Liver (tissue), 3 donors: ENCODE results near the gene MRPL37.

Experiments
- EGR1 ChIP-seq, 2 donors: IDR thresholded peaks; 2 replicates each; pipeline ENCODE4 v1.6.1; 2016 to 2018; ENCODE audit warnings: antibody characterized with exemption in 2 of 2, low read depth in 2 of 2
- JUND ChIP-seq, 2 donors: IDR thresholded peaks; 2 replicates each; pipeline ENCODE4 v1.6.1; 2016; ENCODE audit warnings: antibody characterized with exemption in 2 of 2
- RAD21 ChIP-seq, 2 donors: IDR thresholded peaks; 2 replicates each; pipeline ENCODE4 v1.6.1; 2016; ENCODE audit warnings: antibody characterized with exemption in 2 of 2, mild to moderate bottlenecking in 2 of 2
- RXRA ChIP-seq, 2 donors: IDR thresholded peaks; 2 replicates each; pipeline ENCODE4 v1.6.1; 2017 to 2018; ENCODE audit warnings: antibody characterized with exemption in 2 of 2, mild to moderate bottlenecking in 1 of 2
- SP1 ChIP-seq: IDR thresholded peaks from 2 replicates; pipeline ENCODE4 v1.6.1; 2018; ENCODE audit warnings: antibody characterized with exemption, mild to moderate bottlenecking
- TAF1 ChIP-seq: conservative IDR thresholded peaks from 2 replicates; pipeline ENCODE4 v1.6.1; 2016; ENCODE audit warnings: antibody characterized with exemption, mild to moderate bottlenecking
- YY1 ChIP-seq: IDR thresholded peaks from 2 replicates; pipeline ENCODE4 v1.6.1; 2016; ENCODE audit warnings: antibody characterized with exemption, mild to moderate bottlenecking
- TF ChIP-seq, protein P1 (sequence below): IDR thresholded peaks from 2 replicates; pipeline ENCODE4 v1.6.1; 2016; ENCODE audit warnings: antibody characterized with exemption, mild to moderate bottlenecking
- TF ChIP-seq, protein P2 (sequence below): fragments of 150-350 bp; IDR thresholded peaks from 2 replicates; pipeline ENCODE4 v1.5.1; 2017; ENCODE audit warnings: improper control_type of control experiment, low read depth, low read length; ENCODE audit not compliant: missing input control
- TF ChIP-seq, protein P3 (sequence below): IDR thresholded peaks from 2 replicates; pipeline ENCODE4 v1.6.1; 2016; ENCODE audit warnings: antibody characterized with exemption
- TF ChIP-seq, protein P4 (sequence below): IDR thresholded peaks from 2 replicates; pipeline ENCODE4 v1.6.1; 2016; ENCODE audit warnings: antibody characterized with exemption
- donor health status: healthy.
- donor health status: healthy.

DNA sequence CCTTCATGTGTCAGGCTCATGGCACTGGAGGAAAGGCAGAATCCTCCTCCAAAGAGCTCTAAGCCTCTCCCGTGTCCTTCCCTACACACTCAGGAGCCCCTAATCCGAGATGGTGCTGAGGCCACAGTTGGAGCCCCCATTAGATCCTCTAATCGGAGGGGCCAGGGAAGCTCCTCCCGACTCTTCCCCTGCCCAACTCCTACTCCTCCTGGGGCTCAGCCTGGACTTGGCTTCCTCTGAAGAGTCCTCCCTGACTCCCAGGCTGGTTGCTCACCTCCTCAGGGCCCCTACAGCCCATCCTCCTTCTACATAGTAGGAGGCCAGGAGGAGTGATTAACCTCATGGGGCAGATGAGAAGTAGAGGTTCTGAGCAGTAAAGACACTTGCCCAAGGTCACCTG lies 25.9 kb upstream of the MRPL37 start:
- TF ChIP-seq RAD21 (IDR thresholded peaks at IDR 0.05) = no peak
- TF ChIP-seq, protein P1, sequence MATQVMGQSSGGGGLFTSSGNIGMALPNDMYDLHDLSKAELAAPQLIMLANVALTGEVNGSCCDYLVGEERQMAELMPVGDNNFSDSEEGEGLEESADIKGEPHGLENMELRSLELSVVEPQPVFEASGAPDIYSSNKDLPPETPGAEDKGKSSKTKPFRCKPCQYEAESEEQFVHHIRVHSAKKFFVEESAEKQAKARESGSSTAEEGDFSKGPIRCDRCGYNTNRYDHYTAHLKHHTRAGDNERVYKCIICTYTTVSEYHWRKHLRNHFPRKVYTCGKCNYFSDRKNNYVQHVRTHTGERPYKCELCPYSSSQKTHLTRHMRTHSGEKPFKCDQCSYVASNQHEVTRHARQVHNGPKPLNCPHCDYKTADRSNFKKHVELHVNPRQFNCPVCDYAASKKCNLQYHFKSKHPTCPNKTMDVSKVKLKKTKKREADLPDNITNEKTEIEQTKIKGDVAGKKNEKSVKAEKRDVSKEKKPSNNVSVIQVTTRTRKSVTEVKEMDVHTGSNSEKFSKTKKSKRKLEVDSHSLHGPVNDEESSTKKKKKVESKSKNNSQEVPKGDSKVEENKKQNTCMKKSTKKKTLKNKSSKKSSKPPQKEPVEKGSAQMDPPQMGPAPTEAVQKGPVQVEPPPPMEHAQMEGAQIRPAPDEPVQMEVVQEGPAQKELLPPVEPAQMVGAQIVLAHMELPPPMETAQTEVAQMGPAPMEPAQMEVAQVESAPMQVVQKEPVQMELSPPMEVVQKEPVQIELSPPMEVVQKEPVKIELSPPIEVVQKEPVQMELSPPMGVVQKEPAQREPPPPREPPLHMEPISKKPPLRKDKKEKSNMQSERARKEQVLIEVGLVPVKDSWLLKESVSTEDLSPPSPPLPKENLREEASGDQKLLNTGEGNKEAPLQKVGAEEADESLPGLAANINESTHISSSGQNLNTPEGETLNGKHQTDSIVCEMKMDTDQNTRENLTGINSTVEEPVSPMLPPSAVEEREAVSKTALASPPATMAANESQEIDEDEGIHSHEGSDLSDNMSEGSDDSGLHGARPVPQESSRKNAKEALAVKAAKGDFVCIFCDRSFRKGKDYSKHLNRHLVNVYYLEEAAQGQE = no peak
- TF ChIP-seq, protein P2, sequence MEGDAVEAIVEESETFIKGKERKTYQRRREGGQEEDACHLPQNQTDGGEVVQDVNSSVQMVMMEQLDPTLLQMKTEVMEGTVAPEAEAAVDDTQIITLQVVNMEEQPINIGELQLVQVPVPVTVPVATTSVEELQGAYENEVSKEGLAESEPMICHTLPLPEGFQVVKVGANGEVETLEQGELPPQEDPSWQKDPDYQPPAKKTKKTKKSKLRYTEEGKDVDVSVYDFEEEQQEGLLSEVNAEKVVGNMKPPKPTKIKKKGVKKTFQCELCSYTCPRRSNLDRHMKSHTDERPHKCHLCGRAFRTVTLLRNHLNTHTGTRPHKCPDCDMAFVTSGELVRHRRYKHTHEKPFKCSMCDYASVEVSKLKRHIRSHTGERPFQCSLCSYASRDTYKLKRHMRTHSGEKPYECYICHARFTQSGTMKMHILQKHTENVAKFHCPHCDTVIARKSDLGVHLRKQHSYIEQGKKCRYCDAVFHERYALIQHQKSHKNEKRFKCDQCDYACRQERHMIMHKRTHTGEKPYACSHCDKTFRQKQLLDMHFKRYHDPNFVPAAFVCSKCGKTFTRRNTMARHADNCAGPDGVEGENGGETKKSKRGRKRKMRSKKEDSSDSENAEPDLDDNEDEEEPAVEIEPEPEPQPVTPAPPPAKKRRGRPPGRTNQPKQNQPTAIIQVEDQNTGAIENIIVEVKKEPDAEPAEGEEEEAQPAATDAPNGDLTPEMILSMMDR = no peak
- TF ChIP-seq YY1 = no peak
- no peak for TF ChIP-seq TAF1
- TF ChIP-seq JUND (IDR thresholded peaks at IDR 0.05) = no peak
- TF ChIP-seq EGR1 (IDR thresholded peaks at IDR 0.05; ENCODE audit: low read depth in 2 of 2) = no peak
- TF ChIP-seq, protein P3, sequence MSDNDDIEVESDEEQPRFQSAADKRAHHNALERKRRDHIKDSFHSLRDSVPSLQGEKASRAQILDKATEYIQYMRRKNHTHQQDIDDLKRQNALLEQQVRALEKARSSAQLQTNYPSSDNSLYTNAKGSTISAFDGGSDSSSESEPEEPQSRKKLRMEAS = no peak
- no peak for TF ChIP-seq RXRA (IDR thresholded peaks at IDR 0.05)
- no peak for TF ChIP-seq SP1
- TF ChIP-seq, protein P4, sequence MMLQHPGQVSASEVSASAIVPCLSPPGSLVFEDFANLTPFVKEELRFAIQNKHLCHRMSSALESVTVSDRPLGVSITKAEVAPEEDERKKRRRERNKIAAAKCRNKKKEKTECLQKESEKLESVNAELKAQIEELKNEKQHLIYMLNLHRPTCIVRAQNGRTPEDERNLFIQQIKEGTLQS = no peak
